Inferior parietal cortex (tissue), 1 donor: ENCODE measurements around the gene GRK6.
A peak's percentile ranks its signal among the peaks of the same experiment; 100 is the strongest.

ENCODE experiments used
- DNase-seq: peaks from one replicate; pipeline ENCODE4 v3.0.0-alpha.2; 2016; ENCODE audit errors: extremely low spot score

Gene GRK6

DNA sequence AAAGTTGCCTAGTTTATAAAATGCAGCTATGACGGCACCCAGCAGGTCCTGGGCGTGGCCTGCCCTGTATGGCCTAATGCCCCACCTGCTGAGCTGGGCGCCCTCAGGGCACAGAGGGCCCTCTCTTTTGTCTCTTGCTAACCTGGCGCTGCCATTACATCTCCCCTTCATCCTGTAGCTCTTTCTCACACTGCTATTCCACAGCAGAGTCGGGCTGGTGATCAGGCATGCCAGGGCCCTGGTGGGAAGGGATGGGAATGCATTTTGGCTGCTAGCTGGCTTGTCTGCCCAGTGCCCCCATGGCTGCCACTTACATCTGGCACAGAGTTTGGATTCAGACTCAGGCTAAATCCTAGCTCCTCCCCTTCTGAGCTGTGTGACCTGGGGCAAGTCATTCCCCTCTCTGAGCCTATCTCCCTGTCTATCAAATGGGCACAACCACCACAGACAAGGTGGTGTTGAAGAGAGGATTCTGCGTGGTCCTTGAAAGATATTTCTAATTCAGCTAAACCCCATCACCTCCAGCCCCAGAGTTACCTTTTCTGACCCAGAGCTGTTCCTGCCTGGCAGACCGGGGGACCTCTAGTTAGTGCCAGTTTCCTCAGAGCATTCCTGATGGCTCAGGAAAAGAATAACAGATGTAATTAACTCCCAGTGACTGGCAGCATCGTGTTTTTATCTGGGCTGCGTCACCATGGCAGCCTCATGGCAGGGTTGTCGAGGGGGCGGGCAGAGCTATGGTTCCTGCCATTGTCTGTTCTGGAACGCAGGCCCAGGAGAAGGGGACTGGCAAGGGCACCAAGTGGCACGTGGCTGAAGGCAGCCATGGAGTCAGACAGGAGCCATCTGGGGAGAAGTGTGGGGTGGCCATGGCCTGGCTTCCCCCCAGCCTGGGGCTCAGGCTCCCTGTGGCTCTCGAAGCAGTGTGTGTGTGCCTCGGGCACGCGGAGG is 26.5 kb downstream of the GRK6 start:
- DNase-seq = no peak

- no peak for DNase-seq
Measured at GRCh38 chr5:177453852-177454396, 27.4 kb downstream of the GRK6 start.

DNA sequence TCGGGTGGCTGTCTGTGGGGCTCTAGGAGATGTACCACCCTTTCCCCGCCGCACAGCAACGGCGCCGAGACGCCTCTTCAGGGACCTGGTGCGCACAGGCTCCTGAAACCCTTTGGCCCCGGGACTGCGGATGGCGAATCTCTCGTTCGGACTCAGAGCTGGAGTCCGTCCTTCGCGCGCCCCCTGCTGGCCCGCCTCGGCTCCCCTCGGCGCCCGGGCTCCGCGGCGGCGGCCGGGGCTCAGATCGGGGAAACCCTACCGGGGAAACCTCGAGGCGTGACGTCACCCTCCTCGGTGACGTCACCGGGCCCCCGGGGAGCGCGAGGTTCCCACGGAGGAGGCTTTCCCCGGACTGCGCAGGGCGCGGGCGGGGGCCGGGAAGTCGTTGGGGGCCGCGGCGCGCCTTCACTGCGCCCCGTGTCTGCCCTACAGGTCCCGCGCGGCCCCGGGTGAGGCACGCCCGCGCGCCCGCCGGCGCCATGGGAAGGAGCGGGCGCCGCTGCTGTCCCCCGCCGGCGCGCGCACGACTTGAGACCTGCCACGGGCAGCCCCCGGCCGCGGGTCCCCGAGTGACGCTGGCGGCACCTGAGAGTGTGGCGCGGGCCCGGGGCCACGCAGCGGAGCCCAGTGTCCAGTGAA is 28.0 kb downstream of the GRK6 start:
- DNase-seq = peak; percentile 85

DNA sequence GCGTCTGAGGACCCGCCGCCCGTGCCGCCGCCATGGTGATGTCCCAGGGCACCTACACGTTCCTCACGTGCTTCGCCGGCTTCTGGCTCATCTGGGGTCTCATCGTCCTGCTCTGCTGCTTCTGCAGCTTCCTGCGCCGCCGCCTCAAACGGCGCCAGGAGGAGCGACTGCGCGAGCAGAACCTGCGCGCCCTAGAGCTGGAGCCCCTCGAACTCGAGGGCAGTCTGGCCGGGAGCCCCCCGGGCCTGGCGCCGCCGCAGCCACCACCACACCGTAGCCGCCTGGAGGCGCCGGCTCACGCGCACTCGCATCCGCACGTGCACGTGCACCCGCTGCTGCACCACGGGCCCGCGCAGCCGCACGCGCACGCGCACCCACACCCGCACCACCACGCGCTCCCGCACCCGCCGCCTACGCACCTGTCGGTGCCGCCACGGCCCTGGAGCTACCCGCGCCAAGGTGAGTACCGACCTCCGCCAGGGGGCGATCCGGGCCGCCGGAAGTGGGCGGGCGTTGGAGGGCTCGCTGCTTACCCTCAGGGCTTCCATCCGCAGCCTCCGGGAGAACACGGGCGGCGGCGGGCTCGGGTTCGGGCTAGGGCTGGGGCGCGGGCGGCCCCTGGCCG is 28.7 kb downstream of the GRK6 start:
- peak; percentile 66 for DNase-seq

DNA sequence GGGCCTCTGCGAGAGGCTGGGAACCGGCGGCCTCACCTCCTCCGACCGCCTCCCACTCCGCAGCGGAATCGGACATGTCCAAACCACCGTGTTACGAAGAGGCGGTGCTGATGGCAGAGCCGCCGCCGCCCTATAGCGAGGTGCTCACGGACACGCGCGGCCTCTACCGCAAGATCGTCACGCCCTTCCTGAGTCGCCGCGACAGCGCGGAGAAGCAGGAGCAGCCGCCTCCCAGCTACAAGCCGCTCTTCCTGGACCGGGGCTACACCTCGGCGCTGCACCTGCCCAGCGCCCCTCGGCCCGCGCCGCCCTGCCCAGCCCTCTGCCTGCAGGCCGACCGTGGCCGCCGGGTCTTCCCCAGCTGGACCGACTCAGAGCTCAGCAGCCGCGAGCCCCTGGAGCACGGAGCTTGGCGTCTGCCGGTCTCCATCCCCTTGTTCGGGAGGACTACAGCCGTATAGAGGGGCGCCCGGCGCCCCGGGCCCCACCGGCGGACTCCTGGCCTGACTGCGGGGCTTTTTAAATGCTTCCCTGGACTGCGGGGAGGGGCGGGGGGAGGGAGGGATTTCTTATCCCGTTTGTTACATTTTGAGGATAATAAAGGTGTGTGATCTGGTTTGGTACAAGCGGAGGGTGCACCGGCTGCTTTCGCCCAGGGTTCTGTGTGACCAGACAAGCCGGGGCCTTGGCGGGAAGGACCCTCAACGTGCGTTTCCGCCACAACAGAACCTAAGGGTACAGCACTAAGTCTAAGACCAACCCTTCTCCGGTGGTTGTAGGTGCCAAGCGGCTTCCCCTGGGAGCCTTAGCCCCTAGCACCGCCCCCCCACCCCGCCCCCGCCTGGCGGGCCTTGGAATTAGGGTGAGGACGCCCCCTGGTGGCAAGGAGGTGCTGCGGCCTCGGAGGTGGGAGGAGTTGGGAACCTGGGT is 29.4 kb downstream of the GRK6 start:
- peak; percentile 80 for DNase-seq

GRCh38 chr5:177456591-177456964 is 30.1 kb downstream of the GRK6 start:
- DNase-seq = no peak

DNA sequence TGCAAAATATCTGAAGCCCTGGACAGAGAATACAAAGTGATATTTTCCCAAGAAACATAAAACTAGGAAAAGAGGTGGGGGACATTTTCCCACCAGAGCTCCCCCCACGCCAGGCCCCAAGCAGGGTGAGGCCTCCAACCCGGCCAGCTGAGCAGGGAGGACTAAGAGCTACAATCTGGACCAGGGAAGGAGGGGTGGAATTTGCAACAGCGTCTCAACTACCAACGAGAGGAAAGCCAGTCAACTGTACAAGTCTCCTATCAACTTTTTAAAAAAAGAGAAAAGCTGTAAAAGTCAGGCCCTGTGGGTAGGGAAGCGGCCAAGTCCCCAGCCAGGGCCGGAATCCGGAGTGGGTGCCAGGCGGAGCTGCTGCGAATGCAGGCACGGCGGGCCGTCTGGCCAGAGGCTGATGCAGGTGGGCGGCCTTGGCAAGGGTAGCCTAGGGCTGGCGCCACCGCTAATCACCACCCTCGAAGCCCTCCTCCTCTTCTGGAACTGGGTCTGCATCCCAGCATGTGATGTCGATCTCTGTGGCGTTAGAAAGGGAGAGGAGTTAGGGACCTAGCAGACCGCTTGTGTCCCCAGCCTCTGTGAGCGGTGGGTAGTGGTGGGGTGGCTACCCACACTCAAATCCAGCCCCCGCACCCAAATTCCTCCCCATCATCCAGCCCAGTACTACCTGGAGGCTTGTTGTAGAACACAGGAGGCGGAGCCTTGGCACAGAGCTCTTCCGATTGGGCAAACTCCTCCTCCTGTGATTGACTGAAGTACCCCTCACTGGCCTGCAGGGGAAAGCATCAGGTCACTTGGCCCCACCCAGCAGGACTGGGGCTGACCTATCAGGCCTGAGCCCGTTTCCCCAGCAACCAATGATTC is 30.7 kb downstream of the GRK6 start:
- DNase-seq = peak; percentile 93

DNA sequence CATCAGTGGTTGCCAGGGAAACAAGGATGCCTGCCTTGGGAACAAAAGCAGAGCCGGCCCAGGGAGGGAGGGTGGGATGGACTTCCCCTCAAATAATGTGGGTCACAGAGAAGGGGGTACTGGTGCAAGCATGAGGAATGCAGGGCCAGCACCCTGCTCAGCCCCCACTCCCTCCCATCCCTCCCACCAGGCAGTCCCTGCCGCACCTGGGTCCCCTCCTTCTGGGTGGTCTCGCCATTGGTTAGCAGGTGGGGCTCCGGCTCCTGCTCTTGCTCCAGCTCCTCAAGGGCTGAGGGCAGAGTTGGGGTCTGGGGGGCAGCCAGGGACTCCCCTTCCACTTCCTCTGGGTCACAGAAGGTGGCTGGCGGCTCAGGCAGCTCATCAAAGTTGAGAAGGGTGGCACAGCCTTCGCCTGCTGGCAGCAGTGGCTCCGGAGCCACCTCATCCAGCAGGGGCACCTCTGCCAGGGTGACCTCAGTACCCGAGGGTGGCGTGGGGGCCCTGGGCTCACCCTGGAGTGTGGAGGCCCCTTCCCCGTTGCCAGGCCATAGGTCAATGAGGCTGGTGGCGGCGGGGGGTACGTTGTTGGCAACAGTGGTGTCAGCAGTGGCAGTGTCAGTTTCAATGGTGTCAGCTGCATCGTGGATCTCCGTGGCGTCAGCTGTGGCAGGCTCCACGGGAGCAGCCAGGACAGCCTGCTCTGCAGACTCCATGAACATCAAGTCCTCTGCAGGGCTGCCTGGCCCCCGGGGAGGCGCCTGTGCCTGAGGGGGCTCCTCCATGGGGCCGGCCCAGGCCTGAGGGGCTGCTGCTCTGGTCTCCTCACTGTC is 31.6 kb downstream of the GRK6 start:
- DNase-seq = no peak

GRCh38 chr5:177458912-177459350 is 32.5 kb downstream of the GRK6 start:
- DNase-seq = no peak

DNA sequence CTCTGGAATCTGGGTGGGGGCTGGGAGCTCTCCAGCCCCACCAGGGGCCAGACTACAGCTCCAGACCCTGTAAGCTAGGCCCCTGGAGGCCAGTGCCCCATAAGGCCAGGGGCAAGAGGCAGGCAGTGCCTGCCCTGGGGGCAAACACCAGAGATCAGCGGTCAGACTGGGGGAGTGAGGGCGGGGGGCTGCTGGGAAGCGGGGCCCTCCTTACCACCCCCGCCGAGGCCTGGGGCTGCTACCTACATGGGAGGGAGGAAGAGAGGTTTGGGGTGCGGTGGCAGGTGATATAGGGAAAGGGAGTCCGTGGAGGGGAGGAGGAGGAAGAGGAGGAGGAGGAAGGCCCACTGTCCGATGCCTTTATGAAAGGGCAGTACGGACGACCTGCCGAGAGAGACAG is 32.9 kb downstream of the GRK6 start:
- DNase-seq = no peak

GRCh38 chr5:177459819-177460628 is 33.5 kb downstream of the GRK6 start:
- DNase-seq = no peak

- DNase-seq = no peak
Measured at GRCh38 chr5:177462021-177462670, 35.7 kb downstream of the GRK6 start.

DNA sequence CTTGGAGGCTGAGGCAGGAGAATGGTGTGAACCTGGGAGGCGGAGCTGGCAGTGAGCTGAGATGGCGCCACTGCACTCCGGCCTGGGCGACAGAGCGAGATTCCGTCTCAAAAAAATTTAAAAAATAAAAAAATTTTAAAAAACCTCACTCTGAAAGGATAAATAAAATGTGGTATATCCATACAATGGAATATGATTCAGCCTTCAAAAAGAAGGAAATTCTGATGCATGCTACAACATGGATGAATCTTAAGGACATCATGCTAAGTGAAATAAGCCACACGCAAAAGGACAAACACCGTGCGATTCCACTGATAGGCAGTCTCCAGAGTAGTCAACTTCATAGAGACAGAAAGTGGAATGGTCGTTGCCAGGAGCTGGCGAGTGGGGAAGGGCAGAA is 38.6 kb downstream of the GRK6 start:
- DNase-seq = no peak

GRCh38 chr5:177466861-177467260 is 40.4 kb downstream of the GRK6 start:
- DNase-seq = no peak

DNA sequence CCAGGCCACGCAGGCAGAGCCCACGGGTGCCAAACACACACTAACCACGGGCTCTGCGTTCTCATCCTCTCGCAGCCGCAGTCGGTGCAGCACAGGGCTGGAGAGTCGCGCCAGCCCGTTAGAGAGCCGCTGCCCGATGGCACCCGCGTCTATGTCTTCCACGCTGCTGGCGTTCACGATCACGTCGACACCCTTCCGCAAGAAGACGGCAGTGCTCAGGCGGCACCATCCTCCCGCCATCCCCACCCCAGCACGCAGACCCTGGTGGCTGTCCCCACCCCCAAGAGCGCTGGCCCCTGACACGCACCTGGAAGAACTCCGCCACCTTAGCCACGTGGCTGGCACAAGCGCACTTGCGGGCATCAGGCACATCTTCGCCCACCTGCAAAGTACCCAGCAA is 41.0 kb downstream of the GRK6 start:
- no peak for DNase-seq

GRCh38 chr5:177468329-177468684 is 41.8 kb downstream of the GRK6 start:
- DNase-seq = no peak

DNA sequence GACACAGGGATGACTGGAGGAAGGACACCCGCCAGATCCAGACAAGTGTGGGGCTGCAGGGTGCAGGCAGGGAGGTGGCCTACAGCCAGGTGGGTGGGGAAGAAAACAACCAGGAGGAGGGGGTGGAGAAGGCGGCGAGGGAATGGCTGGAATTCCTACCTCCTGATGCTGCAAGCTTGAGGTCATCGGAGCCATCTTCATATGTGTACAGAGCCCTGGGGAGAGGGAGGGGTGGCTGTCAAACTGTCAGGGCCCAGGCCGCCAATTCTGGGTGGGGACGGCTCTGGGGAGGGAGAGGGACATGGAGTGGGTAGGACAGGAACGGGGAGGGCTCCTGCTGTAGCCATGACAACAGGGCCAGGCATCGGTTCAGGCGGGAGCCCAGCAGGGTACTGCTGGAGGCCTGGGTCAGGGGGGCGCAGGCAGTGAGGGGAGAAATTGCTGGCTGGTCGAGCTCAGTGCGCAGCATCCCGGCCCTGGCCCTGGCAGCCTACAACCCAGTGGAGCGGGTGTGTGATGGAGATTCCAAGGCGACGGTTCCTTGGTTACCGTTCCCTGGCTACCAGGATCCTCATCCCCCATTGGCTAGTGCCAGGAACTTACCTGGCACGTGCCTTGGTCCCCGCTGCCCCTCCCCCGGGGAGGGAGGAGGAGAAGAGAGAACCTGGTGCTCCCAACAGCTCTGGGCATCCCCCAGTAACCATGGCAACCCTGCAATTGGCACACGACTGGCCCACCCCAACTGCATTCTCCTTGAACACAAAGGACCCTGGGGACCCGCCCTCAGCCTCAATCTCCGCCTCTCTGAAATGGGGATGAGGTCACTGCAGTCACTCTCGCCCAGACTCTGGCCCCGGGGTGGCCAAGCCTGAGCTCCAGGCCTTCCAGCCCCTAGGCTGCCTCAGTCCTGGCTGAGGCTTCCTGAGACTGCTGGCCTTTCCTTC is 42.5 kb downstream of the GRK6 start:
- no peak for DNase-seq
